ENCODE data around the gene CLDN6.

CLDN6 gene

DNA sequence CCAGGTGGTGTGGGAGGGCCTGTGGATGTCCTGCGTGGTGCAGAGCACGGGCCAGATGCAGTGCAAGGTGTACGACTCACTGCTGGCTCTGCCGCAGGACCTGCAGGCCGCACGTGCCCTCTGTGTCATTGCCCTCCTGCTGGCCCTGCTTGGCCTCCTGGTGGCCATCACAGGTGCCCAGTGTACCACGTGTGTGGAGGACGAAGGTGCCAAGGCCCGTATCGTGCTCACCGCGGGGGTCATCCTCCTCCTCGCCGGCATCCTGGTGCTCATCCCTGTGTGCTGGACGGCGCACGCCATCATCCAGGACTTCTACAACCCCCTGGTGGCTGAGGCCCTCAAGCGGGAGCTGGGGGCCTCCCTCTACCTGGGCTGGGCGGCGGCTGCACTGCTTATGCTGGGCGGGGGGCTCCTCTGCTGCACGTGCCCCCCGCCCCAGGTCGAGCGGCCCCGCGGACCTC lies 4.5 kb downstream of the CLDN6 start:
- DNase-seq (ENCODE audit: low spot score), result no peak

DNA sequence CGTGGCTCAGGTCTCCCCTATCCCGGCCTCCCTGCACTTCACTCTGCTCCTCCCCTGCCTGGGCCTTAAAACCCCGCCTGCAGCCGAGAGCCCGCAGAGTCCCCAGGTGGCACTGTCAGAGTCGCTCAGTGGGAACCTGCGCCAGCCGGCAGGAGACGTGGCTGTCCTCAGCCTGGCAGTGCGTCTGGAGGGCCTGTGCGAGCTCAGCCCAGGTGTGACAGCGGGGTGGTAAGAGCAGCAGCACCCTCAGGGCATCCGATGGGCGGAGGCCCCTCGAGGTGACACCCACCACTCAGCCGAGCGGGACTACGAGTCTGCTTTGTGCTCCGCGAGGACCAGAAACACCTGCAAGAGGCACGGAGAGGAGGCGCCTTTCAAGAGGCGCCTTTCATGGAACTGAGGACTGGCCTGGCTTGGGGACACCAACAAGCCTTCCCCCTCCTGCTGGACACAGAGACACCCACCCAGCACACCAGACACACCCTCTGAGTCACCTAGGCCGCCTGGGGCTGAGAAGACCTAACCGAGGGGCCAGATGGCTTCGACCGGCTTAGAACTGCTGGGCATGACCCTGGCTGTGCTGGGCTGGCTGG lies 5.1 kb downstream of the CLDN6 start, which contains the start of gene CLDN9:
Gene CLDN9, plus strand, starts transcription at position 96 of the 593 bp plus-strand sequence. Its CDS starts 440 bp downstream, at position 536.
- peak; percentile 75 for DNase-seq (ENCODE audit: low spot score)

DNA sequence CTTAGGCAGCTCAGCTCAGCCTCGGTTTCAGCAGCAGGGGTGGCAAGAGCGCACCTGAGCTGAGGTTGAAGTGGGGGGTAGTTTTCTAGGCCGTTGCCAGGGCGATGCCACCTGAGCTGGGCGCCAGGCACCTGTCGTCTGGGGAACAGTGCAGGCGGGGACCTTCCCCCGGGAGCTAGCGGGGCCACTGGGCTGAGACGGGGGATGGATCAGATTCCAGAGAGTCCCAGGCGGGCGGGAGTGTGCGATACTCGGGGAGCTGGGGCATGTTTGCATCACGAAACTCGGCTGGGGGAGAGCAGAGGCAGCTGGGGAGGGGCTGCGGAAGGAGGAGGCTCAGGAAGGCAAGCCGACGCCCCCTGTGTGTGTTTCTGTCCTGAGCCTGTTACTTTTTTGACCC lies 5.7 kb downstream of the CLDN6 start:
- DNase-seq (ENCODE audit: low spot score), result no peak

DNA sequence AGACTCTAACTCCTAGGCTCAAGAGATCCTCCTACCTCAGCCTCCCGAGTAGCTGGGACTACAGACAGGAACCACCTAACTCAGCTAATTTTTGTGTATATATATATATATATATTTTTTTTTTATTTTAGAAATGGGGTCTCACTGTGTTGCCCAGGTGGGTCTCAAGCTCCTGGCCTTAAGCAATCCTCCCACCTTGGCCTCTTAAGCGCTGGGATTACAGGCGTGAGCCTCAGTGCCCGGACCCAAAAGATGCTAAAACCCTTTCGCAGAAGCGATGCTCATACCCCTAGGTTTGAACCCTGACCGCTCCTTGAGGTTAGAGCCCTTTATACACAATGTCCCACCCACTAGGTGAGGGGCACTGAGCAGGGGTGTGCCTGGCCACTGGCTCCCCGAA lies 7.5 kb downstream of the CLDN6 start:
- no peak for DNase-seq (ENCODE audit: low spot score)

DNA sequence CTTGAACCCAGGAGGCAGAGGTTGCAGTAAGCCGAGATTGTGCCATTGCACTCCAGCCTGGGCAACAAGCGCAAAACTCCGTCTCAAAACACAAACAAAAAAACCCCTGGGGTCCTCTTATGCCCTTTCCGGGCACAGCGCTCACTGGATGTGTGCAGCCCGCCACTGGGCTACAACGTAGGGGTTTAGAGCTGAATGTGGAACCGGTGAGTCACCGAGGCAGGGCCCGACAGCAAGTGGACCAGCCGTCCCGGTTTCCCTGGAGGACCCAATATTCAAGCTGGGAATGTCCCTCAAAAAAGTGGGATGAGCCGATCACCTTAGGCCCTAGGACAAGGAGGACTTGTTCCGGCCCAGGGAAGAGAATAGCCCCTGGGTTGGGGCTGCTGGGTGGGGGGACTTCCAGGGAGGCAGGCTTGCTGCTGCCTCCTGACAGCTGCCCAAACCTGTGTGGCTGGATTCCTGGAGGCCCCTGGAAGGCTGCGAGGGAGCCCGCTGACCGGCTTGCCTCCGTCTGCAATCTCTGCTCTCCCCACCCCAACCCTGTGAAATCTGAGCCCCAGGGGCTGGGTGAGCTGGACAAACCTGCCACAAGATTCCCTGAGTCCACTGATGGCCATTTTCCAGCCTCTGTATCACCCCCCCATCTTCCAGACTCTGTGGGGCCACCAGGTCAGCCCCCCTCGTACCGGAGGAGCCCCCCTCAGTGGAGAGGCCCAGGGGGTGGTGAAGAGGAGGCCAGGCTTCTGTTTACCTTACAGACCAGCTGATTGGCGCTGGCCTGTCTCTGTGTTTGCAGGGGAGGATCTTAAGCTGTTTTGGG lies 8.2 kb downstream of the CLDN6 start:
- no peak for DNase-seq (ENCODE audit: low spot score)

DNA sequence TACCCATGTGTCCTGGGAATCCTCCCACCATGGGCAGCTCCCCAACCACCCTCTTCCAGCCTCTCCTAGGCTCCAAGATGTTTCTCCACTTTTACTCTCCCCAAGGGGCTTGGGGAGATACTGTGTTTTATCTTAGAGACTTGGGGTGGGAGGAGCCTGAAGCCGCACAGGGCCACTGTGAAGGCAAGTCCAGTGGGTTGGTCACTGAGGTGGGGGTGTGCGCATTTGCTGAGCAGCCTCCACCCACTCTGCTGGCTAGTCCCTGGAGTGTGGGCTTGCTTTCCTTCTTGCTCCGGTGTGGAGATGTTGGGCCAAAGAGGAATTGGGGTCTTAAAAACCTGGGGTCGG lies 9.3 kb downstream of the CLDN6 start:
- no peak for DNase-seq (ENCODE audit: low spot score)

DNA sequence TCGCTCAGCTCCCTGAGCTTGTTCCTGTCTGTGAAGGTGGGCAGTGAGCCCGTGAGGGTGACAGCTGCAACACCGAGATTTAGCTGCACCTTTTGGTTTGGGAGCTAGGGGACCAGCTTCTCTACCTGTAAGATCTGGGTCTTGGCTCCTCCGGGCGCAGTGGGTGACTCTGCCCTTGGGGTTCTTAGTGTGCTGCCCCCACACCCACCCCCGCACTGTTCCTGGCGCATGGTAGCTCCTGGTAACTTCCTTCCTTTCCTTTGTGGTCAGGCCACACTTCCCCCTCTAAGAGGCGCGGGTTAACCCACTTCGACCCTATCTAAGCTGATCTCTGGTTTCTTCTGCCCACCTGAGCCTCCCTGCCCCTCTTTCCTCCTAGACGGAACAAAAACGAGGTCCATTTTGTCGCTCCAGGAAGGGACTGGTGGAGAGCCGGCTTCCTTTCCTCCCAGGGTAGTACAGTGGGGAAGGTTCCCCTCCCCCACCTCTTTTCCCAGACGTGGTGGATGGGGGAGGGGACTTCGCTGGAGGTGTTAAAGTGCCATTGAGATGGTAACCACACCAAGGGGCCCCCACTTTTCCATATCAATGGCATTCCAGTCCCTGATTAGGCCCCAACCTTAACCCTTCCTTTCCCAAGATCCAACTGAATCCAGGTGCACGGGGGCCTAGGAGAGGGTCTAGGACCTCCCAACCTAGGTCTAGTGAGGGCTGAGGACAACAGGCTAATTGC lies 9.9 kb downstream of the CLDN6 start:
- DNase-seq (ENCODE audit: low spot score), result no peak

DNA sequence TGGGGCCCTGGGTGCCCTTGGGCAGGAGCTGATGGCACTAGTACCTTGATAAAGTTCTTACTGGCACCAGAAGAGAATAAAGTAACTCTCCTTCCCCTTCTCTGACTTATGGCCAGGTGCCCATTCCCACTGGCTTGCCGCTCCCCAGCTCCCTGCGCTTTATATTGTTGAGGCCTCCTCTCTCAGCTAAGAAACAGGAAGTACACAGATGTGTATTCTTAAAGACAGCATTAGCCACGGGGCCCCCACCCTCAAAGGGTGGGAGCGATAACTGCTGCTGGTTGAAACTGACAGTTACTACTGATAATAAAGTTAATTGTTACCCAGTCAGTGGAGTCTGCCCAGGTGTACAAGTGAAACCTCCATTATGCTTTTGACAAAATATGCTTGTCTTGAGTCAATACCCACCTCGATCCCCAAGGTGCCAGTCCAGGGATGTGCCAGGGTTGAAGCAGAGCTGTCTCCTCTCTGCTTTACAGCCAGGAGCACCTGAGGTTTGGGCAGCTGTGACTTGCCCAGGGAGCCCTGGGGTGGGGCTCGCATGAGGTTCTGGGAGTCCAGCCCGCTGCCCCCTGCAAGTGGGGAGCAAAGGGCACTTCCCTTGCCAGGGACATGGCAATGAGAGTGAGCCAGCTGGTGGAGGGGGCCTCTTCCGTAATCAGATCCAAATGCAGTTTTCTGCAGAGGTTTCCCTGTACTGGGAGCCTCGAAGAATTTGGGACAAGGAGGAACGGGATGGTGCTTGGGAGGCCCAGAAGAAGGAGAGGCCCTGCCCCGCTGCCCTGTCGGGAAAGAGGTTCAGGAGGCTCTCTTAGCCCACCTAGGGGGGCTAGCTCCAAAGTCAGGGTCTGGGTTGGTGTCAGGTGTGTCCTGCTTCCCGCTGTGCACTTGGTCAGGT lies 10.7 kb downstream of the CLDN6 start:
- DNase-seq (ENCODE audit: low spot score), result no peak

DNA sequence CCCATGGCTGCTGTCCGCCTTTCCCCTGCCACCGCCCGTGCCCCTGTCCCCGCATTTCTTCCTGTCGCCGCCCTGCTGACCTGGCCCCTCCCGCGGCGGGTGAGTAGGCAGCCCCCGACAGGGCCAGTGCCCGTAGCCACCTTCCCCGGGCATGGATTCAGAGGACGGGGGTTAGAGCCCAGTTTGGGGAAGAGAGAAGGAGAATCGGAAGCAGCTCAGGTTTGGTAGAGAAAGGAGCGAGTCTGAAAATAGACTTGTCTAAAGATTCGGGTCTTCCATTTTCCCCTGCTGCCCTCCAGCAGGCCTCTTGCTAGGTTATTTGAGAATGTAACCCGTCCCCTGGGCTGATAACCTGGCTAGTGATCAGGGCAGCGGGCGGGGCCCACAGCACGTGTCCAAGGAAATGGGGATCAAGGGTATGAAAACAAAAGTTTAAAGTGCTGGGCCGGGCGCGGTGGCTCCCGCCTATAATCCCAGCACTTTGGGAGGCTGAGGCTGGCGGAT lies 13.2 kb downstream of the CLDN6 start:
- peak; percentile 76 for DNase-seq (ENCODE audit: low spot score)

DNA sequence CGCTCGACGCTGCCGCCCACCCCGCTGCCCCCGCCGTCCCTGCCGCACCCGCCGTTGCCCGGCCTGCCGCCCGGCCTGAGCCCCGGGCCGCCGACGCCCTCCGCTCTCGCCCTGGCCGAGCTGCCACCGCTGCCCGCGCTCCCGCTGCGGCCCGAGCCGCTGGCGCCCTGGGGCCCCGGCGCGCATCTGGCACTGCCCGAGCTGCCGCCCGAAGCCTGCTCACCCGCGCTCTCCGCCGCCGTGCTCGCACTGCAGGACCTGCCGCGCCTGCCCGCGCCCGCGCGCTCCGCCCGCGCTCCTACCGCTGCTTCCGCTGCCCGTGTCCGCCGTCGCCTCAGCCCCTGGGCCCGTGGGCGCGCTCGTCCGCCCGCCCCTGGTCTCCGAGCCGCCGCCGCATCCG lies 13.7 kb downstream of the CLDN6 start:
- peak; percentile 68 for DNase-seq (ENCODE audit: low spot score)

DNA sequence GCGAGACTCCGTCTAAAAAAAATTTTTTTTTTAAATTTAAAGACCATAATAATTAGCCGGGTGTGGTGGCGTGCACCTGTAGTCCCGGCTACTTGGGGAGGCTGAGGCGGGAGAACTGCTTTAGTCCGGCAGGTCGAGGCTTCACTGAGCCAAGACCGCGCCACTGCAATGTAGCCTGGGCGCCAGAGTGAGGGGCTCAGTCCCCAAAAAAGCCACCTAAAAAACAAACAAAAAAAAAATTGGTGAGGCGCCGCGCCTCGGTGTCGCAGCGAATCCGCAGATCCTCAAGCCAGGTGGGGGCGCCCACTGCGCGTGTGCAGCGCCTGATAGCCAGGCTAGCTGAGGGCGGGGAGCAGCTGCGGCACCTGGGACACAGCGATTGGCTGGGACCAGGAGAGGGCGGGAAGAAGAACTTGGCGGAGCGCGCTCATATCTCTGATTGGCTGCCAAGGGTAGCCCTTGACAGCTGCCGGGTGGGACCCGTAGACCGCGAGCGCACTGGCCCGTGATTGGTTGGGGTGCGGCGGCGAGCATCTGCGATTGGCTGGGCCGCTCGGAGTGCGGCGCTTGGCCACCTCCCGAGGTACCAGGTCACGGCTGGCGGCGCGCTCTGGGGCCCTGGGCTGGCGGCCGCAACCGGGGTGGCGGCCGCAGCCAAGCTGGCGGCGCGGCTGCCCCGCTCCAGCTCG lies 14.3 kb downstream of the CLDN6 start:
- DNase-seq (ENCODE audit: low spot score), result peak; percentile 98

DNA sequence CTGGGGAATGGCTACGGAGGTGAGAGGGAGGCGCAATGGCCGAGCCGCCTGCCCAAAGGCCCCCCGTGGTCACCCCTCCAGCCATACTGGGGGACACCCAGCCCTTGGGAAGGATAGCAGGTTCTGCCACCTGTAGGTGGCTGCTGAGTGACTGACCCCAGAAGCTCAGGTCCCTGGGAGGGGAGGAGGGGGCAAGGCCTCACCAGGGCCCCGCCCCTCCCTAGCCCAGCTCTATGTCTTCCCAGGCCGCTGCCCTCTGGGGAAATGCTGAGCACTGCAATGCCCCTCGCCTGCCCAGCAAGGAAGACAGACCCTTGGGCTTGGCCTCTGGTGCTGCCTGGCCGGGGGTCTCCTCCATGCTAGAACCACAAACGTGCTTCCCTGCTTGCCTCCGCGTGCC lies 16.7 kb downstream of the CLDN6 start:
- DNase-seq (ENCODE audit: low spot score), result no peak

DNA sequence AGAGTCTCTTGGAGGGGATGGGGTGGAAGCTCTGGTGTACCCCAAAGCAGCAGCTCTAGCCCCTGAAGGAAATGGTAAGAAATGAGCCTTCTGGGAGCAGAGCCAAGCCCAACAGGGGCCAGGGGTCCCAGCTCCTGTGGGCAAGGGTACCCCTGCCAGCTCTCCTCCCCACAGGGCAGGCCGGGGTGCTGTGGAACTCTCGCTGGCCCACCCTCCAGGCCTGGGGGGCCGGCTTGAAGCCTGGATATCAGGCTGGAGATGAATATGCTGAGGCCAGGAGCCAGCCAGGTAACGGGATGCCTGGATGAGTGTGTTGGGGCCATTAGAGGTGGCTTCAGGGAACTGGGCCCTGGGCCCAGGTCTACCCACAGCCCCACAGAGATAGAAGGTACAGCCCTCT lies 17.4 kb downstream of the CLDN6 start:
- DNase-seq (ENCODE audit: low spot score), result no peak

DNA sequence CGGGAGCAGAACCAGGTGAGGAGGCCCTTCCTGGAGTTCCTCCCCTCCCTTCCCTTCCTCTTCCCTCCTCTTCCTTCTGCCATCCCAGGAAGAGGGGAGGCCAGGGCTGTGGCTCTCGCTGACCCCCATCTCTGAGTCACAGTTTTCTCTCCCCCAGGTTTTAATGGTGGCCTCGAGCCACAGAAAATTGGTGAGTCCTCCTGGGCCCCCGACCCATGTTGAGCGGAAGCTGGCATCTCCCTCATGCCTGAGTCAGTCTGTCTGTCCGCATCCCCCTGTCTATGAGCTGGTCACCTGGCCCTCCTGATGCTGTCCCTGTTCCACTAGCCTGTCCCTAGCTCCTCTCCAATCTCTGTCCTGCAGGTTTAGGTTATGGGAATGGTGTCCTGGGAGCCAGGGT lies 18.1 kb downstream of the CLDN6 start:
- DNase-seq (ENCODE audit: low spot score), result no peak

DNA sequence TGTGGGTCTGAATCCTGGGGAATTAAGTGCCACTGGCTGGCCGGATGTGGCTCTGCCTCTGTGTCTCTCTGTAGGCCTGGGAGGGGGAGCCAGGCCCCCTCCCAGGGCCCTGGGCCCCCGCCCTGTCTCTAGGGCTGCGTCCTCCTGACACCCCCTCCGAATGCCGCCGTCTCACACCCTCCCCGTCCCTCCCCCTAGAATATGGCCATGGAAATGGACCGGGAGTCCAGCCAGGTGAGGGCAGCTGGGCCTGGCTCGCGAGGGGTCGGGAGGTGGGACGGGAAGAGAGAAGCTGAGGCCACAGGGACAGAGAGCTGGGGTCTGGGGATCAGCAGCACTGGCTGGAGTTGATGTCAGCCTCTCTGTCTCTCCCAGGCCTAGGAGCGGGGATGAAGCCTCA lies 21.7 kb downstream of the CLDN6 start:
- no peak for DNase-seq (ENCODE audit: low spot score)

DNA sequence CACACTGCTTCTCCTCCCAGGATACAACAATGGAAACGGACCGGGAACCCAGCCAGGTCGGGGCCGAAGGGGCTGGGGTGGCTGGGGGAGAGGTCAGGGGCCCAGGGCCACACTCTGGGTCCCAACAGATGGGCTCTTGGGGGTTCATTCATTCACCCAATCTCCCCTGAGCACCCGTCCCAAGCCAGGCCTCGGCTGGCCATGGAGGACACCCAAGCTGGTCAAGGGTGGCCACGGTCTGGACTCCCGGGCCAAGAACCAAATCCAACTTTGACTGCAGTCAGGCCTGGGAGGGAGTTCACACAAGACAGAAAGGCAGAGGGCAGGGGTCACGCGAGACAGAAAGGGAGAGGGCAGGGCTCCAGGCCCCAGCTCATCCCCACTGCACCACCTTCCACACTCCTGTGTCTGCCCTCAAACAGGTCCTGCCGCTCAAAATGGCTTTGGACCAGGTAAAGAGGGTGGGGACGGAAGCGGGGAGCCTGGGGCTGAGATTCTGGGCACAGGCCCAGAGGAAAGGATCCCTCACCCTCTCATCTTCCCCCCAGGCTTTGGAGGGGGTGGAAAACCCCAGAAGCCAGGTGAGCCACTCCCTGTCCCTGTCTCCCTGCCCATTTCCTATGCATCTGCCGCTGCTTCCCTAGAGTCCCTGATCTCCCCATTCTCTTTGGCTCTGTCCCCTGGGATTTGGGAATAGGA lies 25.5 kb downstream of the CLDN6 start:
- DNase-seq (ENCODE audit: low spot score), result no peak

DNA sequence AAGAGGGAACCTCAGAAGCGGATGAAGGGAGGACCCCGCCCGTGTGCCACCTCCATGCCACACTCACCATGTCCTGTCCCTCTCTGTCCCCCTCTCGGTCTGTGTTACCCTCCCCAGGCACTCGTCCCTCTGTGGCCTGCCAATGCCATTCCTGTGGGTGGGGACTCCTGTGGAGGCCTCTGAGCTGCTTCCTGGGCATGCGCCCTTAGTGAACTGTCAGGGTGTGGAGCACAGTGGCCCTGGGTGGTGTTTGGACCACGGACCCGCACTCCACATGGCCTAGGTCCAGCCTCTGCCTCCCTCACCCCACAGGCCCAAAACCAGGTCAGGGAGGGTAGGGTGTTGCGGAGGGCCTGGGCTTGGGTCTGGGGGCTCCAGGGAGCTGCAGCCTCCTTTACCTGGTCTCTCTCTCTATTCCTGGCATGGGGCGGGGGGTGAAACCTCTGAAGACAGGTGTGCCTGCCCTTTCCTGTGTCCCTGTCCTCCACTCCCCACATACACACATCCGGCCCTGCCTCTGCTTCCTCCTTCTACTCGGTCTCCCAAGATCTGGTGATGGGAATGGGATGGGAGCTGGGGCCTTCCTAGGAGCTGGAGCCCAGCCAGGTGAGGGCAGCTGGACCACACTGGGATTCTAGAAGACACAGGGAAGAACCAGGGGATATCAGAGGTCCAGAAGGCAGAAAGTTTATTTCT lies 26.3 kb downstream of the CLDN6 start:
- DNase-seq (ENCODE audit: low spot score), result peak; percentile 78

DNA sequence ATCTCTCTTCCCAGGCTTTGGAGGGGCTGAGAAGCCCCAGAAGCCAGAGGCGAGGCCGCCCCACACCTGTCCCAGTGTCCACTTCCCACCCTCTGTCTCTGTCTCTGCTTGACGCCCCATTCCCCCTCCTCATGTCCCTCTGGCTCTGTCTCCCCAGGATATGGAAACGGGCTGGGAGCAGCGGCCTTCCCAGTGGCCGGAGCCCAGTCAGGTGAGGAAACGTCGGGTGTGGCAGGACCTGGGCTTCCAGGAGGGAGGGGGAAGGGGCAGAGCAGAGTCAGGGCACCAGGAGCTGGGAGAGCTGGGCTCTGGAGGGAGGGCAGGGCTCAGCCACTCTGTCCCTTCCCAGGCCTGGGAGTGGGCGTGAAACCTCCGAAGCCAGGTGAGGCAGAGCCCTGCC lies 27.1 kb downstream of the CLDN6 start:
- peak; percentile 74 for DNase-seq (ENCODE audit: low spot score)

DNA sequence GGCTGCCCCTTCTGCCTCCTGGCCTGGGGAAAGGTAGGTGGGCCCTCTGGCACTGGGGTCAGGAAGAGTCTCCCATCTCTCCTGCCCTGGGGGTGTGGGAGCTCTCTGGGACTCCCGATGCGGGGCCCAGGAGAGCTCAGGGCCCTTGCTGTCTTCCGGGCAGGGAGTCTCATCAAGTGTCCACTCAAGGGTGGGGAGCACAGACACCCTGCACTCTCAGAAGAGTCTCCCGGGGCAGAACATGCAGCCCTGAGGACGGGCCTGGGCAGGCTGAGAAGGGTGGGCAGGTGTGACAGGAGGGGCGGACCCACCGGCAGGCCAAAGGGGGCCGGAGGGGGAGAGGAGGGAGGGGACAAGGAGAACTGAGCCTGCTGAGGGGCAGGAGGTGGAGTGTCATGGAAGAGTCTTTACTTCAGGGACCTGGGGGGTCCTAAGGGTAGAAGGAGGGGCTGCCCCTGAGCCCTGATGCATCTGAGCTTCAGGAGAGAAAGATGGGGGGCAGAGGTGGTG lies 29.3 kb downstream of the CLDN6 start:
- DNase-seq (ENCODE audit: low spot score), result no peak

DNA sequence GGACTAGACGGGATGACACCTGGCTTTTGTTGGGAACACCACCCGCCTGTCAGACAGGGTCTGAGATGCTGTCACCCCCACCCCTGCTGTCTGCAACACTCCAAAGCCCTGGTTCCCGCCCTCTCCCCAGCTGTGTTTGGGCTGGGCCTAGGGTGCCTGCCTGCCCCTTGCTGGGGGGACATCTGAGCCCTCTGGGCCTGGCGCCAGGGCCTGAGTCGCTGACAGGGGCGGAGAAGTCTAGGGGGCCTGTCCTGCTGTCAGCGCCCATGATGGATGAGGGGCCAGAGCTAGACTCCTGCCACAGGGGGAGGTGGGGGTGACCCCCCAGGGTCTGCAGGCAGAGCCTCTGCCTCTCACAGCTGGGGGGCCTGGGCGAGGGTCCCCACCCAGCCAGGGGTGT lies 30.1 kb downstream of the CLDN6 start:
- no peak for DNase-seq (ENCODE audit: low spot score)

Measured in SW480 (cell line).